Ectodermal cell (in vitro differentiated cells): ENCODE measurements around the gene PAPPA.

Source experiments
- H3K27ac ChIP-seq: 2 replicates; pipeline ENCODE4 v1.7.0; 2013; ENCODE audit warnings: mild to moderate bottlenecking, low read depth, low read length; ENCODE audit not compliant: insufficient read depth, poor library complexity, severe bottlenecking
- H3K27me3 ChIP-seq: 2 replicates; pipeline ENCODE4 v1.7.0; 2013; ENCODE audit warnings: mild to moderate bottlenecking, low read length; ENCODE audit not compliant: insufficient read depth, control insufficient read depth, poor library complexity, severe bottlenecking
- H3K36me3 ChIP-seq: one replicate; pipeline ENCODE4 v1.7.0; 2013; ENCODE audit warnings: low read length; ENCODE audit not compliant: control insufficient read depth, insufficient read depth
- H3K4me1 ChIP-seq: one replicate; pipeline ENCODE4 v1.7.0; 2013; ENCODE audit warnings: low read length; ENCODE audit not compliant: control insufficient read depth, insufficient read depth
- H3K4me3 ChIP-seq: 2 replicates; pipeline ENCODE4 v1.7.0; 2013; ENCODE audit warnings: low read depth, low read length, control low read depth; ENCODE audit not compliant: insufficient read depth
- H3K9me3 ChIP-seq: 2 replicates; pipeline ENCODE4 v1.7.0; 2013; ENCODE audit warnings: mild to moderate bottlenecking, low read length, moderate library complexity; ENCODE audit not compliant: control insufficient read depth
- WGBS, 2 experiments: methylation state at CpG; one replicate each; pipeline ENCODE4 v1.1.7; 2013; ENCODE audit warnings: missing lambda C conversion rate in 2 of 2; 5-methylcytosine and 5-hydroxymethylcytosine counted together

The PAPPA gene

GRCh38 chr9:116300360-116300870 is 146.8 kb downstream of the PAPPA start:
- H3K27ac ChIP-seq, result no peak overlapping the region
- 90 to 91% methylated on average over 1 to 2 of the region's 2 CpGs for WGBS, 2 experiments
- no peaks in the 10 kb centered on the region for H3K36me3 ChIP-seq
- no peaks in the 10 kb centered on the region for H3K9me3 ChIP-seq
- no peaks in the 10 kb centered on the region for H3K27me3 ChIP-seq
- H3K4me3 ChIP-seq, result no peak overlapping the region
- no peaks in the 10 kb centered on the region for H3K4me1 ChIP-seq

DNA sequence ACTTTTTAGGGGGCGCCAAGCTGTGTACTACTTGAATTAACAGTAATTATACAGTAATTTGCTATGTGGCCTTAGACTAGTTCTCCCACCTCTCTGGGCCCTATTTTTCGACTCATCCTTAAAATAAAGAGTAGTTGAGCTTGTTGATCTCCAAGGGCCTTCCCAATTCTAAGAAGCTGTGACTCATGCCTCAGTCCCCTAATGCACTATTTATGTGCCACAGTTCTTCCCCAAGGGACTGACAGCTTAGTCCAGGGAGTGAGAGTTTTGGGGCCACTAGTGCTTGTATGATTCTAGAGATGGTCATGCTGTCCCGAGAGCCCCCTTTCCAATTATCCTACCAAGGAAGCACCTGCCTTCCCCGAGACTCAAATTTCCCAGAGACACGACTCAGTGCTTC is 149.7 kb downstream of the PAPPA start:
- no peaks in the 10 kb centered on the region for H3K36me3 ChIP-seq
- H3K4me3 ChIP-seq, result no peak overlapping the region
- no peaks in the 10 kb centered on the region for H3K4me1 ChIP-seq
- no peak overlapping the region for H3K27ac ChIP-seq
- 89 to 91% methylated on average over 5 of the region's 5 CpGs for WGBS, 2 experiments
- H3K9me3 ChIP-seq, result no peaks in the 10 kb centered on the region
- no peaks in the 10 kb centered on the region for H3K27me3 ChIP-seq

DNA sequence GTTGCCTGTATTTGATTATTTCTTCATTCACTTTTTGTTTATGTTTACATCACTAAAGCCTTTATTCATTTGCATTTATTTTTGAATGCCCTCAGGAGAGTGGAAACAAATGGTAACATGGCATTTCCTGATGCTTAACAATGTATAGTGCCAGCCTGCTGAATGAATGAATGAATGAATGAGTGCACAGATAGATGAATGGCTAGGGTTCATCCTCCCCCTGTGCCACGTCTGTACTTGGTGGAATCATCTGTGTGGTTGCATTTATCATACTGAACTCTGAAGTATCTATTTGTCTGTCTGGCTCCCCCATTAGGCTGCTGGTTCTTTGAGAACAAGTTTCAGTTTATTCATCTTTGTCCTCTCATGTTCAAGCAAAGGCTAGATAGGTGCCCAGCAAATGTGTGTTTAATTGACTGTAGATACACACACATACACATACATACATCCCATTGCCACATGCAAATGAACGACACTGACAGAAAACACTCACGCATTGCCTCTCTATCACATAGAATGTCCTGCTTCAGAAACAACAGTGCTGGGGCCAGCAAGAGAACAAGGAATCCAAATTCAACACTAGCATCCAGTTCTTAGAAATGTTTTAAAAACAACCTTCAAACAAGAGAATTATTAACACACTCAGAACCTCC is 150.4 kb downstream of the PAPPA start:
- 67 to 69% methylated on average over 3 of the region's 3 CpGs for WGBS, 2 experiments
- no peak overlapping the region for H3K4me3 ChIP-seq
- no peak overlapping the region for H3K27ac ChIP-seq
- no peaks in the 10 kb centered on the region for H3K9me3 ChIP-seq
- H3K36me3 ChIP-seq, result no peaks in the 10 kb centered on the region
- no peaks in the 10 kb centered on the region for H3K27me3 ChIP-seq
- H3K4me1 ChIP-seq, result no peaks in the 10 kb centered on the region

GRCh38 chr9:116304761-116305160 is 151.2 kb downstream of the PAPPA start:
- Histone ChIP-seq H3K27ac (no peak overlapping the region), H3K9me3 (no peaks in the 10 kb centered on the region), H3K4me3 (no peak overlapping the region), H3K36me3 (no peaks in the 10 kb centered on the region), H3K27me3 (no peaks in the 10 kb centered on the region), H3K4me1 (no peaks in the 10 kb centered on the region)
- 66 to 86% methylated on average over 4 of the region's 5 CpGs for WGBS, 2 experiments

DNA sequence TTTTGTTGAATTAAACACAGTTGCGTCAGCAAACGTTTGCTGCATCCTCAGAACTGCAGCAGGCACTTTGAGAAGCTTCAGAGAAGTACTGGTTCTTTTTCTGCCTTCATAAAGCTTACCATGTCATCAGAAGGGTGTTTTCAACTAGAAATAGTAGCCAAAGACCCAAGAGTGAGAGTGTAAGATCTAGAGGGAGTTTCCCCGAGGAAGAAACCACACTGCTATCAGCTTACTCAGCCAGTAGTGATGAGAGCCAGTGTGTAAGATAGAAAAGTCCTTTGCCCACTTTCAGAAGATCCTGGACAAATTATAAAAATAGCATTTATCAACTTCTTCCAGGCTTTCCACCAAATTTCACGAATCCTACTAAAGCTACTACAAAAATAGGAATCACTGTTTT is 154.5 kb downstream of the PAPPA start:
- H3K27ac ChIP-seq, result no peak overlapping the region
- no peaks in the 10 kb centered on the region for H3K9me3 ChIP-seq
- WGBS, 2 experiments, result 83 to 92% methylated on average over 4 of the region's 4 CpGs
- H3K4me3 ChIP-seq, result no peak overlapping the region
- no peaks in the 10 kb centered on the region for H3K36me3 ChIP-seq
- no peaks in the 10 kb centered on the region for H3K27me3 ChIP-seq
- H3K4me1 ChIP-seq, result no peaks in the 10 kb centered on the region

GRCh38 chr9:116309900-116310611 is 156.5 kb downstream of the PAPPA start:
- no peak overlapping the region for H3K27ac ChIP-seq
- no peaks in the 10 kb centered on the region for H3K4me1 ChIP-seq
- H3K4me3 ChIP-seq, result no peak overlapping the region
- no peaks in the 10 kb centered on the region for H3K9me3 ChIP-seq
- WGBS, 2 experiments, result 93 to 95% methylated on average over 3 of the region's 3 CpGs
- no peaks in the 10 kb centered on the region for H3K36me3 ChIP-seq
- peaks cover 1% of the 10 kb centered on the region for H3K27me3 ChIP-seq

DNA sequence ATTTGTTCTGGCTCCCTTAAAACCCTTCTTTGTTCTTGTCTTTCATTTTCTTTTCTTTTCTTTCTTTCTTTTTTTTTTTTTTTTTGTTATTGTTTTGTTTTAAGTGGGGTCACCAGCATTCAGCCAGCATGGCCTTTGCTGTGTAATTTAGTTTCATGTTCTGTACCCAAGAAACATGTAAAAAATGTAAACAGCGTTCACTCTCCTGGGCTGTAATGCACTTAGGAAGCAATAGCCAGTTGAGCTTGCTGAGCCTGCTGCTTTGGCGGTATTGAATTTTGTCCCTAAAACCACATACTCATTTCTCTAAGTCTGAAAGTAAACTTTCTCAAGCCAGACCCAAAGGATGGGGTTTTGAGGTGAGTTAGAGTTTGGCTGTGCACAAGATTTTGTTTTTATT is 158.6 kb downstream of the PAPPA start:
- Histone ChIP-seq H3K36me3 (no peaks in the 10 kb centered on the region), H3K4me3 (no peak overlapping the region), H3K27ac (no peak overlapping the region), H3K9me3 (no peaks in the 10 kb centered on the region), H3K27me3 (peaks cover 23% of the 10 kb centered on the region), H3K4me1 (no peaks in the 10 kb centered on the region)
- 98 to 100% methylated on average over 2 of the region's 2 CpGs for WGBS, 2 experiments

DNA sequence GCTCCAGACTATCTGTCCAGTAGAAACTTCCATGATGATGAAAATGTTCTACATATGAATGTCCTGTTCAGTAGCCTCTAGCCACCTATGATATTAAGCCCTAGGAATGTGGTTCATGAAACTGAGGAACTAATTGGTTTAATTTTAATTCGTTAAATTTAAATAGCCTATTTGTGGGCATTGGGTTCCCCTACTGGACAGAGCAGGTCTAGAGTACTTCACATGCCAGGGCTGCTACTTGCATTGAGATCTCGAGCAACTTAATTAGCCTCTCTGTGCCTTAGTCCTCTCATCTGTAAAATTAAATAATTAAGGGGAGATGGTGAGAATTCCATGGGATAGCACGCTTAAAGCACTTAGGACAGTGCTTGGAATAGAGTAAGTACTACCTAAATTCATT is 160.0 kb downstream of the PAPPA start:
- Histone ChIP-seq H3K4me3 (no peak overlapping the region), H3K4me1 (peaks cover 5% of the 10 kb centered on the region), H3K27me3 (peaks cover 35% of the 10 kb centered on the region), H3K36me3 (no peaks in the 10 kb centered on the region), H3K9me3 (no peaks in the 10 kb centered on the region), H3K27ac (no peak overlapping the region)
- WGBS, 2 experiments, result 82 to 100% methylated on average over 2 to 3 of the region's 3 CpGs

- 95 to 100% methylated on average over 2 of the region's 2 CpGs for WGBS, 2 experiments
- Histone ChIP-seq H3K4me1 (peaks cover 19% of the 10 kb centered on the region), H3K9me3 (no peaks in the 10 kb centered on the region), H3K27me3 (peaks cover 53% of the 10 kb centered on the region), H3K27ac (no peak overlapping the region), H3K4me3 (no peak overlapping the region), H3K36me3 (no peaks in the 10 kb centered on the region)
These were observed 162.7 kb downstream of the PAPPA start for GRCh38 chr9:116316246-116316645.

DNA sequence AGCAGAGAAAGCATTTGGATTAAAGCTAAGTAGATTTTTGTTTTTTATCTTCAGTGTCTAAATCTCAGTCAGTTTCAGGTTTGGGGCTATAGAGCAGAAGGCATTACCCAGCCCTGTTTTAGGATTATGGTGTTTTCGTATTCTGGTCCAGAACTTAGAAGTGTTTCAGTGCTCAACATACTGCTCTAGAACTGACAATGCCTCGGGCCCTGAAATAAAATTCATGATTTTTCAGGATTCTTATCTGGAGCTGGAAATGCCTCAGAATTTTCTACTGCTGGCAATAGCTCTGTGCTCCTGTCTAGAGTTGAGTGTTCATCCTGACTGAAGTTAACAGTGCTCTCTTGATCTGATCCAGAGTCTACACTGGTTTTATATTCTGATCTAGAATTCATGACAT is 163.9 kb downstream of the PAPPA start:
- peaks cover 22% of the 10 kb centered on the region for H3K4me1 ChIP-seq
- peaks cover 59% of the 10 kb centered on the region for H3K27me3 ChIP-seq
- H3K4me3 ChIP-seq, result no peak overlapping the region
- WGBS, 2 experiments, result 92 to 96% methylated on average over 2 of the region's 2 CpGs
- no peak overlapping the region for H3K27ac ChIP-seq
- no peaks in the 10 kb centered on the region for H3K36me3 ChIP-seq
- H3K9me3 ChIP-seq, result no peaks in the 10 kb centered on the region
